ENCODE results near the gene EPB41L4A. TPM values are rescaled to one million over a fixed set of nuclear protein-coding genes. Genes with fewer than 3 reads are reported as not detected.

Gene EPB41L4A
- polyA plus RNA-seq, 1 donor (not counting 4 experiments of a cell fraction or from before 2014, with no cell fraction given), result 3.5 TPM

DNA sequence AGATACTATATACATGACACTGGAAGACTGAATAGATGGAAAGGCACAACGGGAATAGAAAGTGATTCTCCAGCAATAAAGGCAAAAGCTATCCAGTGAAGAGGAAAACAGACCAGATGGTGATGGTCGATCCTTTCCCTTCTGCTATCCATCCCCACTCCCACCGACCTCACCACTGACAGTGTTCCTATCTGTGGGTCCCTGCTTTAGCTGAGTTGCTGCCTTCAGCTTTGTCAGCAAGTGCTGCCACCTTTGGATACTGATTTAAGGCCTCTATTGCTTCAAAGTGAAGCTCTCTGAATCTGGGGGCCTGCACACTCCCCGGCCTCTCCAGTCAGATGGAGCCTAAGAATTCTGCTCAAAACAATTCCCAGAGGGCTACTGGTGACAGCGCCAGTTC, 32.3 kb downstream of the EPB41L4A start:
- H3K9ac ChIP-seq (ENCODE audit: control insufficient read depth, extremely low read depth, insufficient read depth, low read length), result no peak overlapping the region
- H3K4me3 ChIP-seq (ENCODE audit: control insufficient read depth in 2 of 3, extremely low read depth in 1 of 3, insufficient read depth in 2 of 3, low read depth in 1 of 3, low read length in 3 of 3), result no peak overlapping the region
- no peaks in the 10 kb centered on the region for H3K36me3 ChIP-seq (ENCODE audit: control insufficient read depth in 2 of 2, extremely low read depth in 1 of 2, insufficient read depth in 2 of 2, low read length in 2 of 2)
- no peaks in the 10 kb centered on the region for H3K79me2 ChIP-seq (ENCODE audit: control insufficient read depth, insufficient read depth, low read length)
- H3K9me1 ChIP-seq (ENCODE audit: control insufficient read depth, extremely low read depth, insufficient read depth, low read length), result no peaks in the 10 kb centered on the region
- peaks cover 5% of the 10 kb centered on the region for H3K4me1 ChIP-seq (ENCODE audit: control insufficient read depth, extremely low read depth, insufficient read depth, low read length)
- H3K4me2 ChIP-seq (ENCODE audit: control insufficient read depth, extremely low read depth, insufficient read depth, low read depth, low read length), result no peak overlapping the region
- no peaks in the 10 kb centered on the region for H3K27me3 ChIP-seq (ENCODE audit: control insufficient read depth, extremely low read depth, insufficient read depth, low read length)
- no peaks in the 10 kb centered on the region for H3K9me3 ChIP-seq (ENCODE audit: control insufficient read depth, low read depth, low read length)
- no peak for TF ChIP-seq EZH2 (IDR thresholded peaks at IDR 0.05; ENCODE audit: low read length)
- TF ChIP-seq CTCF (optimal IDR thresholded peaks at IDR 0.05 in 1 of 3, IDR thresholded peaks at IDR 0.05 in 1 of 3, conservative IDR thresholded peaks at IDR 0.05 in 1 of 3; ENCODE audit: extremely low read depth in 1 of 3, insufficient read depth in 2 of 3, low read length in 3 of 3), result no peak
- DNase-seq (ENCODE audit: low read depth, low spot score), result no peak
- H4K20me1 ChIP-seq (ENCODE audit: control insufficient read depth, extremely low read depth, insufficient read depth, low read length), result no peaks in the 10 kb centered on the region
- no peak overlapping the region for H2AFZ ChIP-seq (ENCODE audit: control insufficient read depth, low read length)
- no peak for FAIRE-seq
- dilution Hi-C loops (cut with MboI; ENCODE audit: extremely low pct_ligation_motif_present, low sequenced_read_pairs), result no loop called here
- no peak overlapping the region for H3K27ac ChIP-seq (ENCODE audit: control insufficient read depth, insufficient read depth, low read length)

DNA sequence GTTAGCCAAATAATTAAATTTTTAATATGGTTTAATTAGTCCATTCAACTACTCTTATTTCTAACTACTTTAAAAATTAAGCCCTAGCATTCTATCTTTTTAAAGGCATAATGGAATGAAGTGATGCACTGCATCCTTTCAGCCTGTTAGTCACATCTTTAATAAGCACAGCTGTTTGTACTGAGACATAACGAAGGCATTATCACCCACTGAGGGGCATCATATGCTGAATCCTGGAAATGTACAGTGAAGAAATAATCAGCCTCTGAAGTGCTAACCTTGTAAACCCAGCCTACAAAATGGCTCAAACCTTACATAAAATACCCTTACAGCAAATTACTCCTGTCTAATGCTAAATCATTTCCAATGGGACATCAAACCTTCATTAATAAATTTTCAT, 33.1 kb downstream of the EPB41L4A start:
- Histone ChIP-seq H2AFZ (ENCODE audit: control insufficient read depth, low read length) (no peak overlapping the region), H3K9ac (ENCODE audit: control insufficient read depth, extremely low read depth, insufficient read depth, low read length) (no peak overlapping the region), H3K4me3 (ENCODE audit: control insufficient read depth in 2 of 3, extremely low read depth in 1 of 3, insufficient read depth in 2 of 3, low read depth in 1 of 3, low read length in 3 of 3) (no peak overlapping the region), H3K27ac (ENCODE audit: control insufficient read depth, insufficient read depth, low read length) (no peak overlapping the region), H3K36me3 (ENCODE audit: control insufficient read depth in 2 of 2, extremely low read depth in 1 of 2, insufficient read depth in 2 of 2, low read length in 2 of 2) (no peaks in the 10 kb centered on the region), H3K79me2 (ENCODE audit: control insufficient read depth, insufficient read depth, low read length) (no peaks in the 10 kb centered on the region), H4K20me1 (ENCODE audit: control insufficient read depth, extremely low read depth, insufficient read depth, low read length) (no peaks in the 10 kb centered on the region), H3K9me3 (ENCODE audit: control insufficient read depth, low read depth, low read length) (no peaks in the 10 kb centered on the region), H3K4me1 (ENCODE audit: control insufficient read depth, extremely low read depth, insufficient read depth, low read length) (peaks cover 5% of the 10 kb centered on the region), H3K4me2 (ENCODE audit: control insufficient read depth, extremely low read depth, insufficient read depth, low read depth, low read length) (no peak overlapping the region), H3K27me3 (ENCODE audit: control insufficient read depth, extremely low read depth, insufficient read depth, low read length) (no peaks in the 10 kb centered on the region), H3K9me1 (ENCODE audit: control insufficient read depth, extremely low read depth, insufficient read depth, low read length) (no peaks in the 10 kb centered on the region)
- dilution Hi-C loops (cut with MboI; ENCODE audit: extremely low pct_ligation_motif_present, low sequenced_read_pairs), result no loop called here
- FAIRE-seq (no peak), DNase-seq (ENCODE audit: low read depth, low spot score) (no peak)
- TF ChIP-seq CTCF (optimal IDR thresholded peaks at IDR 0.05 in 1 of 3, IDR thresholded peaks at IDR 0.05 in 1 of 3, conservative IDR thresholded peaks at IDR 0.05 in 1 of 3; ENCODE audit: extremely low read depth in 1 of 3, insufficient read depth in 2 of 3, low read length in 3 of 3), result no peak
- TF ChIP-seq EZH2 (IDR thresholded peaks at IDR 0.05; ENCODE audit: low read length), result no peak

Measured in keratinocyte (primary cell).